Tibial artery (tissue), 4 donors: ENCODE data around the gene PSMF1.

ENCODE experiments used
- DNase-seq, 2 donors: peaks; one replicate each; pipeline ENCODE4 v3.0.0-alpha.2; 2019
- H3K27ac ChIP-seq, 2 donors: fragments of 200-600 bp; sonication (generic) in 1 of 2; 1 replicate in 1 of 2; 2 replicates in 1 of 2; pipeline ENCODE4 v1.5.1; 2018 to 2019; ENCODE audit warnings: mild to moderate bottlenecking in 1 of 2
- H3K27me3 ChIP-seq, 2 donors: fragments of 200-600 bp; sonication (generic) in 1 of 2; one replicate each; pipeline versions ENCODE4 v1.5.1 to v1.6.0; 2016 to 2019
- H3K36me3 ChIP-seq, 3 donors: fragments of 200-600 bp; sonication (generic) in 2 of 3; one replicate each; pipeline ENCODE4 v1.5.1; 2016 to 2019; ENCODE audit warnings: mild to moderate bottlenecking in 2 of 3
- H3K4me1 ChIP-seq, 4 donors: fragments of 200-600 bp; sonication (generic) in 2 of 4; 1 replicate in 3 of 4; 2 replicates in 1 of 4; pipeline ENCODE4 v1.5.1; 2016 to 2019
- H3K4me3 ChIP-seq, 2 donors: fragments of 200-600 bp; sonication (generic) in 1 of 2; 1 replicate in 1 of 2; 2 replicates in 1 of 2; pipeline ENCODE4 v1.5.1; 2018 to 2019; ENCODE audit warnings: mild to moderate bottlenecking in 2 of 2
- H3K9me3 ChIP-seq, 3 donors: fragments of 200-600 bp; sonication (generic) in 1 of 3; one replicate each; pipeline ENCODE4 v1.5.1; 2016 to 2019
- CTCF ChIP-seq, 2 experiments: fragments of 200-600 bp in 1 of 2; fragments of 450-650 bp in 1 of 2; IDR thresholded peaks; one replicate each; pipeline ENCODE4 v1.5.1; 2017 to 2019; ENCODE audit warnings: antibody characterized with exemption in 2 of 2, mild to moderate bottlenecking in 1 of 2, moderate library complexity in 1 of 2
- intact Hi-C: fragments of 100-400 bp; cut with DNase I; formaldehyde crosslinking; loops from one replicate; pipeline ENCODE4 v1.15.0; 2023; ENCODE audit warnings: low total_unique reads

PSMF1 gene

GRCh38 chr20:1196634-1197033, 78.2 kb downstream of the PSMF1 start:
- TF ChIP-seq CTCF (IDR thresholded peaks at IDR 0.05), result no peak
- Histone ChIP-seq H3K4me1 (no peaks in the 10 kb centered on the region), H3K36me3 (no peaks in the 10 kb centered on the region), H3K9me3 (no peaks in the 10 kb centered on the region), H3K27ac (no peak overlapping the region), H3K27me3 (no peaks in the 10 kb centered on the region), H3K4me3 (no peak overlapping the region)
- no peak for DNase-seq
- intact Hi-C loops, result no loop called here

GRCh38 chr20:1197801-1198200, 79.4 kb downstream of the PSMF1 start:
- intact Hi-C loops, result no loop called here
- H3K9me3 ChIP-seq, result no peaks in the 10 kb centered on the region
- no peak overlapping the region for H3K4me3 ChIP-seq
- TF ChIP-seq CTCF (IDR thresholded peaks at IDR 0.05), result no peak
- no peaks in the 10 kb centered on the region for H3K4me1 ChIP-seq
- DNase-seq, result no peak
- H3K27me3 ChIP-seq, result no peaks in the 10 kb centered on the region
- no peaks in the 10 kb centered on the region for H3K36me3 ChIP-seq
- H3K27ac ChIP-seq, result no peak overlapping the region

- Histone ChIP-seq H3K4me3 (no peak overlapping the region), H3K27me3 (peaks cover 0 to under 1% of the 10 kb centered on the region in 2 donors), H3K27ac (no peak overlapping the region), H3K36me3 (no peaks in the 10 kb centered on the region), H3K4me1 (no peaks in the 10 kb centered on the region), H3K9me3 (no peaks in the 10 kb centered on the region)
- TF ChIP-seq CTCF (IDR thresholded peaks at IDR 0.05), result no peak
- intact Hi-C loops, result no loop called here
- DNase-seq, result no peak
Measured at GRCh38 chr20:1198751-1199150, 80.3 kb downstream of the PSMF1 start.

GRCh38 chr20:1199212-1199873, 80.9 kb downstream of the PSMF1 start:
- DNase-seq, result no peak
- Histone ChIP-seq H3K27me3 (peaks cover 0 to 5% of the 10 kb centered on the region in 2 donors), H3K9me3 (no peaks in the 10 kb centered on the region), H3K4me3 (no peak overlapping the region), H3K27ac (no peak overlapping the region), H3K4me1 (no peaks in the 10 kb centered on the region), H3K36me3 (no peaks in the 10 kb centered on the region)
- TF ChIP-seq CTCF (IDR thresholded peaks at IDR 0.05), result no peak
- intact Hi-C loops, result no loop called here

GRCh38 chr20:1199964-1200363, 81.6 kb downstream of the PSMF1 start:
- no peak for TF ChIP-seq CTCF (IDR thresholded peaks at IDR 0.05)
- no peak overlapping the region for H3K27ac ChIP-seq
- intact Hi-C loops, result no loop called here

More at GRCh38 chr20:1199964-1200363, 81.6 kb downstream of the PSMF1 start:
- no peak for DNase-seq
- no peaks in the 10 kb centered on the region for H3K36me3 ChIP-seq
- H3K9me3 ChIP-seq, result no peaks in the 10 kb centered on the region
- H3K4me1 ChIP-seq, result no peaks in the 10 kb centered on the region
- H3K4me3 ChIP-seq, result no peak overlapping the region
- peaks cover 0 to 5% of the 10 kb centered on the region in 2 donors for H3K27me3 ChIP-seq
